H1 (cell line): ENCODE measurements around the gene TTC22. TPM values are rescaled to one million over a fixed set of nuclear protein-coding genes. Genes with fewer than 3 reads are reported as not detected.

Experiments used
- BRCA1 ChIP-seq: IDR thresholded peaks from 2 replicates; pipeline ENCODE4 v1.6.1; 2012; ENCODE audit warnings: low read depth, low read length, improper control_type of control experiment
- CEBPB ChIP-seq: IDR thresholded peaks from 2 replicates; pipeline ENCODE4 v1.6.1; 2012; ENCODE audit warnings: low read depth, low read length
- CHD1 ChIP-seq: IDR thresholded peaks from 2 replicates; pipeline ENCODE4 v1.6.1; 2012; ENCODE audit warnings: low read depth, low read length, improper control_type of control experiment
- CHD7 ChIP-seq: fragments of 300-600 bp; sonication (generic); IDR thresholded peaks from 2 replicates; pipeline ENCODE4 v1.7.1; 2012; ENCODE audit warnings: low read length, moderate library complexity, mild to moderate bottlenecking, inconsistent platforms; ENCODE audit not compliant: insufficient replicate concordance
- EZH2 ChIP-seq: fragments of 200-600 bp; sonication (generic); IDR thresholded peaks from 2 replicates; pipeline ENCODE4 v1.7.1; 2012; ENCODE audit warnings: low read depth, mild to moderate bottlenecking, moderate library complexity, low read length, inconsistent platforms; ENCODE audit not compliant: severe bottlenecking
- RBBP5 ChIP-seq: IDR thresholded peaks from 2 replicates; pipeline ENCODE4 v1.7.1; 2012; ENCODE audit warnings: low read depth, mild to moderate bottlenecking, inconsistent platforms, low read length, moderate library complexity, borderline replicate concordance
- RXRA ChIP-seq: IDR thresholded peaks from 2 replicates; pipeline ENCODE4 v1.6.1; 2011; ENCODE audit warnings: low read depth, mild to moderate bottlenecking, low read length, moderate library complexity; ENCODE audit not compliant: insufficient read depth
- TAF1 ChIP-seq: IDR thresholded peaks from 2 replicates; pipeline ENCODE4 v1.6.1; 2011; ENCODE audit warnings: mild to moderate bottlenecking, low read depth, low read length
- TBP ChIP-seq: IDR thresholded peaks from 2 replicates; pipeline ENCODE4 v1.6.1; 2011; ENCODE audit warnings: low read depth, low read length, improper control_type of control experiment
- ZNF274 ChIP-seq: IDR thresholded peaks from 2 replicates; pipeline ENCODE4 v1.7.0; 2012; ENCODE audit warnings: low read length, borderline replicate concordance; ENCODE audit errors: extremely low read depth
- polyA plus RNA-seq, 7 experiments: library from polyadenylated mRNA; depleted of rRNA in 3 of 7; stranded (reverse) in 5 of 7; unstranded in 2 of 7; fragments of >200 nt in 5 of 7; fragments of 200-250 nt in 2 of 7; gene quantifications; 1 replicate in 5 of 7; 2 replicates in 1 of 7; 4 replicates in 1 of 7; pipeline versions ENCODE4 v1.2.1 to v1.2.3, GENCODE V29; 2011 to 2013; ENCODE audit warnings: missing spikeins in 2 of 7, mixed read lengths in 2 of 7
- total RNA-seq: library from RNA; stranded (reverse); fragmentation: NEBNext Ultra II Directional; extraction: Animal tissue kit (Norgen Biotek cat#: 25700); gene quantifications from 2 replicates; pipeline ENCODE4 v1.2.1, GENCODE V29; 2021

TTC22 gene
- total and polyA plus RNA-seq, 2 of the 8 experiments (the other 6 are each of a cell fraction or from before 2014, with no cell fraction given) = 1.00 to 1.6 TPM

- TF ChIP-seq CHD7 (no peak), BRCA1 (no peak), CHD1 (no peak), RXRA (no peak), CEBPB (no peak), TAF1 (no peak), EZH2 (no peak), RBBP5 (no peak), ZNF274 (no peak), TBP (no peak)
Measured at GRCh38 chr1:54808443-54809207, 7.5 kb upstream of the TTC22 start (continued).
